Neutrophil (primary cell): Measurements from ENCODE around the gene PAQR5.

Experiments used
- H3K27ac ChIP-seq: fragments of 200-600 bp; sonication (generic); 2 replicates; pipeline ENCODE4 v1.5.1; 2016; ENCODE audit warnings: mild to moderate bottlenecking, moderate library complexity
- H3K27me3 ChIP-seq: fragments of 200-600 bp; sonication (generic); 2 replicates; pipeline ENCODE4 v1.6.0; 2016; ENCODE audit warnings: mild to moderate bottlenecking
- H3K36me3 ChIP-seq: fragments of 200-600 bp; sonication (generic); 2 replicates; pipeline ENCODE4 v1.5.1; 2017
- H3K4me1 ChIP-seq, 2 experiments: fragments of 200-600 bp in 1 of 2; sonication (generic) in 1 of 2; 1 replicate in 1 of 2; 2 replicates in 1 of 2; pipeline versions ENCODE4 v1.5.1 to v1.6.1; 2013 to 2016; ENCODE audit warnings: low read depth in 1 of 2, low read length in 1 of 2, mild to moderate bottlenecking in 1 of 2, moderate library complexity in 1 of 2; ENCODE audit not compliant: control insufficient read depth in 1 of 2, insufficient read depth in 1 of 2
- H3K4me3 ChIP-seq, 2 experiments: fragments of 200-600 bp in 1 of 2; sonication (generic) in 1 of 2; 1 replicate in 1 of 2; 2 replicates in 1 of 2; pipeline ENCODE4 v1.5.1; 2013 to 2016; ENCODE audit warnings: low read depth in 1 of 2, low read length in 1 of 2, mild to moderate bottlenecking in 1 of 2, moderate library complexity in 1 of 2
- H3K9me3 ChIP-seq: fragments of 200-600 bp; sonication (generic); 2 replicates; pipeline ENCODE4 v1.5.1; 2016
- CTCF ChIP-seq: fragments of 200-600 bp; sonication (generic); IDR thresholded peaks from 2 replicates; pipeline ENCODE4 v1.5.1; 2016; ENCODE audit warnings: antibody characterized with exemption

Gene PAQR5

GRCh38 chr15:69391046-69391757 lies 92.5 kb downstream of the PAQR5 start:
- no peaks in the 10 kb centered on the region for H3K27me3 ChIP-seq
- H3K9me3 ChIP-seq = no peaks in the 10 kb centered on the region
- H3K4me1 ChIP-seq = peaks cover 8 to 18% of the 10 kb centered on the region in 2 experiments
- no peak overlapping the region for H3K4me3 ChIP-seq
- H3K27ac ChIP-seq = no peak overlapping the region
- H3K36me3 ChIP-seq = no peaks in the 10 kb centered on the region
- no peak for TF ChIP-seq CTCF

GRCh38 chr15:69392352-69392751 lies 93.6 kb downstream of the PAQR5 start:
- Histone ChIP-seq H3K4me3 (no peak overlapping the region), H3K9me3 (no peaks in the 10 kb centered on the region), H3K36me3 (no peaks in the 10 kb centered on the region), H3K27ac (no peak overlapping the region), H3K27me3 (no peaks in the 10 kb centered on the region), H3K4me1 (peaks cover 8 to 18% of the 10 kb centered on the region in 2 experiments)
- TF ChIP-seq CTCF = no peak

GRCh38 chr15:69393831-69394491 lies 95.2 kb downstream of the PAQR5 start:
- H3K4me3 ChIP-seq = no peak overlapping the region
- no peaks in the 10 kb centered on the region for H3K27me3 ChIP-seq
- no peaks in the 10 kb centered on the region for H3K9me3 ChIP-seq
- TF ChIP-seq CTCF = no peak
- H3K36me3 ChIP-seq = no peaks in the 10 kb centered on the region
- H3K4me1 ChIP-seq = peaks cover 8 to 13% of the 10 kb centered on the region in 2 experiments
- H3K27ac ChIP-seq = no peak overlapping the region

GRCh38 chr15:69394556-69395282 lies 96.0 kb downstream of the PAQR5 start:
- Histone ChIP-seq H3K36me3 (no peaks in the 10 kb centered on the region), H3K27me3 (no peaks in the 10 kb centered on the region), H3K9me3 (no peaks in the 10 kb centered on the region), H3K27ac (no peak overlapping the region), H3K4me1 (peaks cover 7 to 8% of the 10 kb centered on the region in 2 experiments), H3K4me3 (no peak overlapping the region)
- TF ChIP-seq CTCF = peak; percentile 93

GRCh38 chr15:69395460-69395859 lies 96.7 kb downstream of the PAQR5 start:
- Histone ChIP-seq H3K9me3 (no peaks in the 10 kb centered on the region), H3K36me3 (no peaks in the 10 kb centered on the region), H3K27me3 (no peaks in the 10 kb centered on the region), H3K4me1 (peaks cover 7 to 8% of the 10 kb centered on the region in 2 experiments), H3K4me3 (no peak overlapping the region), H3K27ac (no peak overlapping the region)
- TF ChIP-seq CTCF = no peak
